D721Med (cell line): ENCODE data around the gene FOXP1.

Experiments used
- DNase-seq: peaks from one replicate; pipeline ENCODE4 v3.0.0; 2011; ENCODE audit warnings: low spot score; ENCODE audit not compliant: insufficient read length
- FAIRE-seq: peaks from 2 replicates; lab custom pipeline; 2011; peaks lifted over from hg19 to GRCh38; lab: Jason Lieb, UNC
- TF ChIP-seq, protein P1 (sequence below): IDR thresholded peaks from 2 replicates; pipeline ENCODE4 v1.5.1; 2012; ENCODE audit warnings: mild to moderate bottlenecking, control low read depth; ENCODE audit not compliant: insufficient read depth; ENCODE audit errors: missing control alignments

Gene FOXP1

DNA sequence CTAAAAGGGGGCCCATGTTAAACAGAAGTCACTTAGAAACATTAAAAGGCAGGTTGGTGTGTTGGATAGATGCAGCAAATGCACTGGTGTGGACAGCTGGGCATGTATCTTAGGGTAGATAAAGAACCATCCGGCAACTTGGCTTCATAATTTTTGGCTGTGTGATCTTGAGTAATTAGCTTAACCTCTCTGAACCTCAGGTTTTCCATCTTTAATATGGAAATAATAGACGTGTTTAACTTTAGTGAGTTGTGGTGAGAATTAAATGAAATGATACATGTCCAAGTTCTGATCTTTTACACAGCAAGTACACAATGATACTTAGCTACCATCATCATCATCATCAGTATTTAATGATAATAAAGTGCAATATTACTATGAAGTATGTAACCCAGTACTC is 330.4 kb downstream of the FOXP1 start:
- FAIRE-seq (peak; percentile 25), DNase-seq (no peak)
- TF ChIP-seq, protein P1, sequence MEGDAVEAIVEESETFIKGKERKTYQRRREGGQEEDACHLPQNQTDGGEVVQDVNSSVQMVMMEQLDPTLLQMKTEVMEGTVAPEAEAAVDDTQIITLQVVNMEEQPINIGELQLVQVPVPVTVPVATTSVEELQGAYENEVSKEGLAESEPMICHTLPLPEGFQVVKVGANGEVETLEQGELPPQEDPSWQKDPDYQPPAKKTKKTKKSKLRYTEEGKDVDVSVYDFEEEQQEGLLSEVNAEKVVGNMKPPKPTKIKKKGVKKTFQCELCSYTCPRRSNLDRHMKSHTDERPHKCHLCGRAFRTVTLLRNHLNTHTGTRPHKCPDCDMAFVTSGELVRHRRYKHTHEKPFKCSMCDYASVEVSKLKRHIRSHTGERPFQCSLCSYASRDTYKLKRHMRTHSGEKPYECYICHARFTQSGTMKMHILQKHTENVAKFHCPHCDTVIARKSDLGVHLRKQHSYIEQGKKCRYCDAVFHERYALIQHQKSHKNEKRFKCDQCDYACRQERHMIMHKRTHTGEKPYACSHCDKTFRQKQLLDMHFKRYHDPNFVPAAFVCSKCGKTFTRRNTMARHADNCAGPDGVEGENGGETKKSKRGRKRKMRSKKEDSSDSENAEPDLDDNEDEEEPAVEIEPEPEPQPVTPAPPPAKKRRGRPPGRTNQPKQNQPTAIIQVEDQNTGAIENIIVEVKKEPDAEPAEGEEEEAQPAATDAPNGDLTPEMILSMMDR: no peak

DNA sequence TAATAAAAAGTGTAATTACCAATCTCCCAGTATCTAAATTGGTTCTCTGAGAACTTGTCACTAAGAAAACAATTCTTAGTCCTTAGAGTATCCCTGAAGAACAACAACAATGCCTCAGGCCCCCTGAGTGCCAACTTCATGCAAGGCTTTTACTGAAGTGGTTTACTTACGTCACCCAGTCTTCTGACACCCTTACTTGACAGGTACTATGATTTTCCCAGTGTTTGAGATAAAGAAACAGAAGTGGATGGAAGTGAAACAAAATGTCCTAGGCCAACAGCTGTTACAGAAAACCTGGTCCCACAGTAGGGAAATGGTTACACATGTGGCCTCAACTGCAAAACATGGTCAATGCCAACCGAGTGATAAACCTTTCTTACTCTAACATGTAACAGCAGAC is 331.1 kb downstream of the FOXP1 start:
- TF ChIP-seq, protein P1: no peak
- FAIRE-seq: no peak
- no peak for DNase-seq

DNA sequence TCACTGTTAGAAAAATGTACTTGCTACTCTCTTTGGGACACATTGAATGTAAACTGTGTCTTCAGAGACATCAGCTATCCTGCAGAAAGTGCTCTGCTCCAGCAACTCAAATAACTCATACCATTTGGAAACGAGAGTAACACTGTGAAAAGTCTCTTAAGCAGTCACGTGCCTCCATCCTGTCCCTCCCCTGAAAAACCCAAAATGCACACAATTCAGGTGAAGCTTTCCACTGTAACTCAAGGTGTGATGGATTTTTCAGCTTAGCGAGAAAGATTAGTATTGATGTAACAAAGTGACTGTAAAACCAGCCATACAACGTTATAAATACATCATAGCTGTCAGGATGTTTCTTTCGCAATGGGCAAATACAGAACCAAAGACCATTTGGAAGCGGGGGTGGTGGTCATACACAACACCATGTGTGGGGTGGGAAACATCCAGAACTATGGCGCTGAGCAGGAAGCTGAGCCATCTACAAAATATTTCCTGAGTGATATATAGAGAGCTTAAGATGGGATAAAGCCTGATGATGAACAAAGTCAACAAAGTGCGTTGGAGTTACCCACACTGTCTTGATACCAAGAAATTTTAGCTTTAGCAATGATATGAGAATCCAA is 332.3 kb downstream of the FOXP1 start:
- DNase-seq (no peak), FAIRE-seq (no peak)
- TF ChIP-seq, protein P1: no peak

DNA sequence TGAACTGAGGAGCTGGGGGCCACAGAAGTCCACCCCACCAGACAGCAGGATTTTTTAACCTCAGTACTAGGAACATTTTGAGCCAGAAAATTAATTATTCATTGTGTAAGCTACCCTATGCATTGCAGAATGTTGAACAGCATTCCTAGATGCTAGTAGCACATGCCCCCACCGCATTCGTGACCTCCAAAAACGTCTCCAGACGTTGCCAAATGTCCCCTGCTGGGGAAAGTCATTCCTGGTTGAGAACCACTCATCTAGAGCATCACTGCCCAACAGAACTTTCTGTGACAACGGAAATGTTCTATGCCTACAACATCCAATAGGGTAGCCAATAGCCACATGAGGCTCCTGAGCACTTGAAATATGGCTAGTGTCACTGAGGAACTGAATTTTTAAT is 333.5 kb downstream of the FOXP1 start:
- TF ChIP-seq, protein P1: no peak
- FAIRE-seq (no peak), DNase-seq (no peak)

DNA sequence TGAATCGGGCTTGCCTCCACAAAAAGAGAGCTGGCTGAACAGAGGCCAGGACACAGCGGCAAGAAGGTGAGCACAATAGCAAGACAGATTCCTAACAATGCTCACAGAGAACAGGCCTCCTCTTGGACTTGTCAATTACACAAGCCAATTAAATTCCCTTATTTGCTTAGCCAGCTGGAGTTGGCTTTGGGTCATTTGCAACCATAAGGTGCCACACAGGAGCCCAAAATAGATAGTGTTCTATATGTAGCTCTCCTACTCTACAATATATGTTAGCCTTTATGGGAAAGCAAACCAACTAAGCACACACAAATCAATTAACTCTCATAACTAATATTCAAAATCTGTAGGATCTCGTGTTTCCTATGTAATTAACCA is 335.6 kb downstream of the FOXP1 start:
- DNase-seq (no peak), FAIRE-seq (no peak)
- TF ChIP-seq, protein P1: no peak

DNA sequence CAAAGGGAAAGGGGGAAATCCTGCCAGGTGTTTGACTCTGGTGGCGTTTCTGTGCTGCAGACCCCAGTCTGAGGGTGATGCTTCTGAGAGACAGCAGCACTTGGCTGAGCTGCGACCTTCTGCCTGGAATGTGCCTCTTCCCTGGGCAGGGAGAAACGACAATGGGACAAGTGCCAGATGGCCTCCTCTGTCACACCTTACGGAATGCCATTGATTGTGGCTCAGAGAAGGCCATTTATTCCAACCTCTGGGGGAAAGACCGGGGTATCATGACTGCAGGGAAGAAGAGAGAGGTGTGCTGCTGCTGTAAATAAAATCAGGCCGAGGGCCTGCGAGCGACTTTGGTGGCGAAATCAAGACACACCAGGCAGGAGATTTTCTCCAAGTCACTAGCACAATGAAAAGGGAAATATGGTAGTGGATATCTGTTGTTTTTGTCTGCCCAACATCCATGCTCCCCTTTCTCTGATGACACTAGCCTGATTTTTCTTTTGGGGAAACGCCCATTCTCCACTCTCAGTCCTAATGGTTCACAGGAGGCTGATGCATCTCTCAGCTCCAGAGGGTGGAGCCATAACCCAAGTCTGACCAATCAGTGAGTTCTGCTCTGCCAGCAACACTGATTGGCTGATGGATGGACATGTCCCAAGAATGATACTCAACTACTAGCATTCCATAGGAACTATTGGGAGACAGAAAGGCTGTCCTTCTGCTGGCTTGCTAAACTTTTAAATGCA is 336.1 kb downstream of the FOXP1 start:
- TF ChIP-seq, protein P1: no peak
- DNase-seq (no peak), FAIRE-seq (no peak)
